ENCODE measurements around the gene AQP2. TPM values are rescaled to one million over a fixed set of nuclear protein-coding genes. Genes with fewer than 3 reads are reported as not detected.

Gene AQP2
- total and polyA plus RNA-seq, 2 experiments from 2014 or later = 0.07 TPM; not detected in 1

- no peak for DNase-seq (ENCODE audit: low spot score)
- H3K4me3 ChIP-seq = no peak overlapping the region
- H3K4me3 Mint-ChIP-seq = no peak overlapping the region
Observed at GRCh38 chr12:49962861-49963765, 12.6 kb downstream of the AQP2 start.

More at GRCh38 chr12:49962861-49963765, 12.6 kb downstream of the AQP2 start:
- no peaks in the 10 kb centered on the region for H3F3A ChIP-seq (replicated peaks; ENCODE audit: low read depth)
- Mint-ChIP-seq H3K27me3 (ENCODE audit: insufficient read depth, low read depth, poor library complexity) (peaks cover 46% of the 10 kb centered on the region), H3K27ac (no peak overlapping the region), H3K9me3 (peaks cover 6% of the 10 kb centered on the region; the same call in 2 of the 3 replicates), H3K4me1 (peaks cover 29% of the 10 kb centered on the region), H3K36me3 (ENCODE audit: low read depth) (peaks cover 5% of the 10 kb centered on the region; the same call in 1 of the 3 replicates)
- no peak overlapping the region for H3K4me2 ChIP-seq
- TF ChIP-seq ZNF331 (CRISPR knock-in tag; IDR thresholded peaks at IDR 0.05; ENCODE audit: low read depth) (no peak), REST (IDR thresholded peaks at IDR 0.05; ENCODE audit: unreplicated experiment) (no peak), JUNB (IDR thresholded peaks at IDR 0.05; ENCODE audit: unreplicated experiment) (no peak), ETS1 (IDR thresholded peaks at IDR 0.05) (no peak), EZH2 (IDR thresholded peaks at IDR 0.05; ENCODE audit: low read depth, unreplicated experiment) (no peak), CTCF (conservative IDR thresholded peaks at IDR 0.05; ENCODE audit: low read depth in 2 of 2) (no peak)
- peaks cover 18% of the 10 kb centered on the region for H3K4me1 ChIP-seq (ENCODE audit: insufficient read depth)
- no peak for ATAC-seq
- no peaks in the 10 kb centered on the region for H4K20me1 ChIP-seq (replicated peaks; ENCODE audit: insufficient read depth)
- H3K27me3 ChIP-seq (ENCODE audit: insufficient read depth) = peaks cover 58% of the 10 kb centered on the region
- H3K79me2 ChIP-seq (replicated peaks; ENCODE audit: insufficient read depth) = no peaks in the 10 kb centered on the region
- no peak overlapping the region for H2AFZ ChIP-seq
- no peaks in the 10 kb centered on the region; the same call in 1 of the 2 replicates for H3K36me3 ChIP-seq (ENCODE audit: insufficient read depth)
- no peak overlapping the region for H3K27ac ChIP-seq (ENCODE audit: low read depth)
- no peaks in the 10 kb centered on the region for H3K9me2 ChIP-seq (ENCODE audit: insufficient read depth)

Measured in GM23338 (cell line).